ENCODE measurements around the gene CTCF.

The CTCF gene

DNA sequence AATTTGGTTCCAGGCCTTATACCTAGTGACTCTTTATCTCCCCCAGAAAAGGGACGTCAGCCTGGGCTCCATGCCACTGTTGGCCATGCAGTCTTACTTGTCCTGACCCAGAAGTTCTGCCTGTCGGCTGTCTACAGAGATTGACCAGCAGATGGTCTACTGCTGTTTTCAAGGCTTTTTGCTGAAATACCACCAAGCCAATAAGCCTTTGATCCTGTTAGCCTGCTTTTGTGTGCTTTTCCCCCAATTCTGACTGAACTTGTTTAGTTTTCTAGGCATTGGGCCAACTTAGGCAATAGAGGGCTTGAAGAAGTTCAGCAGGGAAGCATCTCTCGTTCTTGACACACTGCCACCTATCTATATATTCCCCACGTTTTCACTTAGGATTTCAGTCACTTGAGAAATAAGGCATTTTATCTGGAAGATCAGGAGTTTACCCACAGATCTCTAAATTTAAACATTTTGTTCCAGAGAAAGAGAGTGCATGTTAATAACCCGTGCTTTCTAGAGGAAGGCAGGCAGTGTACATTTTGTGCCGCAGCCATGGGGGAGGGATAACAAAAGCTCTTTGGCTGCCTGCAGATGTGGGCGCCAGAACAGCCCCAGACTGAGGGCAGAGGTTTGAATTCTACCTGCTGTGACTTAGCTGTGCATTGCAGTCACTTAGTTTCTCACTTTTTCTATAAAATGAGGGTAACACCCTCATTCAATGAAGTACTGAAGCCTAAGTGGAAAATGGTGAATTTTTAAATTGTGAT is 70.3 kb downstream of the CTCF start:
- Histone ChIP-seq H2BK5ac (ENCODE audit: low read length) (no peak overlapping the region), H3K79me2 (ENCODE audit: control insufficient read depth, insufficient read depth, low read length) (no peaks in the 10 kb centered on the region), H4K8ac (ENCODE audit: low read depth, low read length) (no peak overlapping the region), H3K4me1 (ENCODE audit: control insufficient read depth, low read depth, low read length) (no peaks in the 10 kb centered on the region), H3K79me1 (ENCODE audit: low read length) (no peaks in the 10 kb centered on the region), H2AK5ac (ENCODE audit: low read length) (no peak overlapping the region), H3K56ac (ENCODE audit: low read length) (no peak overlapping the region), H2BK15ac (replicated peaks; ENCODE audit: low read depth) (no peak overlapping the region), H3K9ac (ENCODE audit: low read length) (no peak overlapping the region), H4K5ac (ENCODE audit: low read length) (no peak overlapping the region), H3K4me2 (ENCODE audit: low read length) (no peak overlapping the region), H3K23ac (ENCODE audit: low read length) (no peak overlapping the region), H2BK120ac (ENCODE audit: low read depth, low read length) (no peak overlapping the region), H3K27me3 (ENCODE audit: insufficient read depth, low read length, poor library complexity) (no peaks in the 10 kb centered on the region), H3K4ac (ENCODE audit: low read depth, low read length) (no peak overlapping the region), H3K4me3 (ENCODE audit: low read length) (no peak overlapping the region), H3K18ac (ENCODE audit: low read length) (no peak overlapping the region), H3K36me3 (ENCODE audit: control insufficient read depth, insufficient read depth, low read length) (peaks cover 9% of the 10 kb centered on the region), H3K27ac (ENCODE audit: low read depth, low read length) (no peak overlapping the region)
- no peak for DNase-seq
- WGBS (ENCODE audit: extremely low coverage, insufficient coverage, low lambda C conversion rate) = no CpG with 5 or more reads among the region's 7 CpGs

DNA sequence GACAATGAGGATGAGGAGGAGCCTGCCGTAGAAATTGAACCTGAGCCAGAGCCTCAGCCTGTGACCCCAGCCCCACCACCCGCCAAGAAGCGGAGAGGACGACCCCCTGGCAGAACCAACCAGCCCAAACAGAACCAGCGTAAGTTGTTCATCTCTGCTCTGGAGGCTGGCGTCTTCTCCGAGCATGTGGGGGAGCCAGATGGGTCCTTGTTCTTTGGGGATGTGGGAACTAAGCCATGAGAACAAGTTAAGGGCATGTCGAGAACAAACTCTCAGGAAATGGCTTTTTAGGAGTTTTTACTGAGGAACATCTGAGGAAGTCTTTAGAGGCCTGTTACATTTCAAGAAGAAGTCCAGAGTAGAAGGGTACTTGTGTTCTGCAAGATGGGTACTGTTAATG is 74.4 kb downstream of the CTCF start:
- H4K8ac ChIP-seq (ENCODE audit: low read depth, low read length) = no peak overlapping the region
- no peaks in the 10 kb centered on the region for H3K27me3 ChIP-seq (ENCODE audit: insufficient read depth, low read length, poor library complexity)
- no peaks in the 10 kb centered on the region for H3K4me1 ChIP-seq (ENCODE audit: control insufficient read depth, low read depth, low read length)
- no peaks in the 10 kb centered on the region for H3K79me2 ChIP-seq (ENCODE audit: control insufficient read depth, insufficient read depth, low read length)
- no peak overlapping the region for H2BK120ac ChIP-seq (ENCODE audit: low read depth, low read length)
- no peak overlapping the region for H3K4ac ChIP-seq (ENCODE audit: low read depth, low read length)
- H3K36me3 ChIP-seq (ENCODE audit: control insufficient read depth, insufficient read depth, low read length) = peaks cover 6% of the 10 kb centered on the region
- H3K79me1 ChIP-seq (ENCODE audit: low read length) = no peaks in the 10 kb centered on the region
- H3K56ac ChIP-seq (ENCODE audit: low read length) = no peak overlapping the region
- no peak overlapping the region for H3K23ac ChIP-seq (ENCODE audit: low read length)
- H2AK5ac ChIP-seq (ENCODE audit: low read length) = no peak overlapping the region
- WGBS (ENCODE audit: extremely low coverage, insufficient coverage, low lambda C conversion rate) = no CpG with 5 or more reads among the region's 8 CpGs
- H3K4me3 ChIP-seq (ENCODE audit: low read length) = no peak overlapping the region
- H3K9ac ChIP-seq (ENCODE audit: low read length) = no peak overlapping the region
- H2BK5ac ChIP-seq (ENCODE audit: low read length) = no peak overlapping the region
- no peak overlapping the region for H3K27ac ChIP-seq (ENCODE audit: low read depth, low read length)
- DNase-seq = no peak
- no peak overlapping the region for H3K4me2 ChIP-seq (ENCODE audit: low read length)
- H3K18ac ChIP-seq (ENCODE audit: low read length) = no peak overlapping the region
- no peak overlapping the region for H4K5ac ChIP-seq (ENCODE audit: low read length)
- H2BK15ac ChIP-seq (replicated peaks; ENCODE audit: low read depth) = no peak overlapping the region

DNA sequence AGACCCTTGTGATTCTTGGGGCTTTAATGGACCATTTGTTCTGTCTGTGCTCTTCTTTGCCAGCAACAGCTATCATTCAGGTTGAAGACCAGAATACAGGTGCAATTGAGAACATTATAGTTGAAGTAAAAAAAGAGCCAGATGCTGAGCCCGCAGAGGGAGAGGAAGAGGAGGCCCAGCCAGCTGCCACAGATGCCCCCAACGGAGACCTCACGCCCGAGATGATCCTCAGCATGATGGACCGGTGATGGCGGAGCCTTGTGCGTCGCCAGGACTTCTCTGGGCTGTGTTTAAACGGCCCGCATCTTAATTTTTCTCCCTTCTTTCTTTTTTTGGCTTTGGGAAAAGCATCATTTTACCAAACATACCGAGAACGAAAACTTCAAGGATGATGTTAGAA is 75.3 kb downstream of the CTCF start:
- Histone ChIP-seq H3K23ac (ENCODE audit: low read length) (no peak overlapping the region), H3K4me1 (ENCODE audit: control insufficient read depth, low read depth, low read length) (no peaks in the 10 kb centered on the region), H3K27me3 (ENCODE audit: insufficient read depth, low read length, poor library complexity) (no peaks in the 10 kb centered on the region), H3K4me3 (ENCODE audit: low read length) (no peak overlapping the region), H3K36me3 (ENCODE audit: control insufficient read depth, insufficient read depth, low read length) (peaks cover 6% of the 10 kb centered on the region), H3K18ac (ENCODE audit: low read length) (no peak overlapping the region), H3K4me2 (ENCODE audit: low read length) (no peak overlapping the region), H2BK120ac (ENCODE audit: low read depth, low read length) (no peak overlapping the region), H4K8ac (ENCODE audit: low read depth, low read length) (no peak overlapping the region), H2BK15ac (replicated peaks; ENCODE audit: low read depth) (no peak overlapping the region), H3K79me1 (ENCODE audit: low read length) (no peaks in the 10 kb centered on the region), H2AK5ac (ENCODE audit: low read length) (no peak overlapping the region), H3K27ac (ENCODE audit: low read depth, low read length) (no peak overlapping the region), H4K5ac (ENCODE audit: low read length) (no peak overlapping the region), H3K56ac (ENCODE audit: low read length) (no peak overlapping the region), H3K9ac (ENCODE audit: low read length) (no peak overlapping the region), H3K79me2 (ENCODE audit: control insufficient read depth, insufficient read depth, low read length) (no peaks in the 10 kb centered on the region), H2BK5ac (ENCODE audit: low read length) (no peak overlapping the region), H3K4ac (ENCODE audit: low read depth, low read length) (no peak overlapping the region)
- no peak for DNase-seq
- no CpG with 5 or more reads among the region's 12 CpGs for WGBS (ENCODE audit: extremely low coverage, insufficient coverage, low lambda C conversion rate)

DNA sequence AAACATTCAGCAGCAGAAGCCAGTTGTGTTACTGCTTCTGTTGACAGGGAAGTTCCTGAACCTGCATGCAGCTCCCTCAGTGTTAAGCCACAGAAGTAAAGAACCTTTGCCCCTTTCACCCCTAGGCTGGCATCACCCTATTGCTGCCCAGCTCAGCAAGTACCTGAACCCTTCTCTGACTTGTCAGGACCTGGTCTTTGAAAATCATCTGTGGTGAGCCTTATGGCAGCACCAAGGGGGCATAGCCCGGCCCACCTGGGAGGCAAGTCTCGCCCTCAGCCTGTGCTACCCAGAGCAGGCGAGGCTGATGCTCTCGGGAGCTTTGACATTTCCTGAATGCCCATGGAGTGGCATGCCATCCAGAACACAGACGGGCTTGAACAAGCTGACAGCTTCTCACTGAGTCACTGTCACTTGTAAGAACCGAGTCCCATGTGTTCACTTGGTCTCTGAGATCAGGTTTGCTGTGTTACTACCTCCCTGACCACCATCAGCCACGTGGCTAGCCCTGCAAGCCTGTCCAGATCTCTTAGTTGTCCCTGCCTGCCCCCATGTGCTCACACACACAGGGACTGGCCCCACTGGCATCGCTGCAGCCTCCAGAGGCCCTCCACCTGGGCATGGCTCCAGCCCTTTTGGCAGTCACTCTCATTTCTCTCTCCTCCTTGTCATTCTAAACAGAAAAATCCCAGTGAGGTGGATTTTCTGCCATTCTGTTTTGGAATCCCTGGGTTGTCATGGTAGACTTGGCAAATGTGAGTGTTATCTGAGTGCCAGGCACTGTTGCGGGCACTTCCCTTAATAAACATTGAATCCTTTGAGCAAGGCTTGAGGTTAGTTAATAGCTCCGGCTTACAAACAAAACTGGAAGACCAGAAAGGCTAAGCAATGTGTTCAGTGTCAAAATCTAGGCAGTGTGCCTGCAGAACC is 79.7 kb downstream of the CTCF start:
- DNase-seq = no peak
- Histone ChIP-seq H3K4me1 (ENCODE audit: control insufficient read depth, low read depth, low read length) (no peaks in the 10 kb centered on the region), H3K4ac (ENCODE audit: low read depth, low read length) (no peak overlapping the region), H3K36me3 (ENCODE audit: control insufficient read depth, insufficient read depth, low read length) (peaks cover 3% of the 10 kb centered on the region), H3K4me2 (ENCODE audit: low read length) (no peak overlapping the region), H2BK120ac (ENCODE audit: low read depth, low read length) (no peak overlapping the region), H3K56ac (ENCODE audit: low read length) (no peak overlapping the region), H2BK5ac (ENCODE audit: low read length) (no peak overlapping the region), H4K5ac (ENCODE audit: low read length) (no peak overlapping the region), H3K23ac (ENCODE audit: low read length) (no peak overlapping the region), H4K8ac (ENCODE audit: low read depth, low read length) (no peak overlapping the region), H3K79me1 (ENCODE audit: low read length) (no peaks in the 10 kb centered on the region), H3K18ac (ENCODE audit: low read length) (no peak overlapping the region), H3K79me2 (ENCODE audit: control insufficient read depth, insufficient read depth, low read length) (no peaks in the 10 kb centered on the region), H3K9ac (ENCODE audit: low read length) (no peak overlapping the region), H2AK5ac (ENCODE audit: low read length) (no peak overlapping the region), H2BK15ac (replicated peaks; ENCODE audit: low read depth) (no peak overlapping the region), H3K4me3 (ENCODE audit: low read length) (no peak overlapping the region), H3K27ac (ENCODE audit: low read depth, low read length) (no peak overlapping the region), H3K27me3 (ENCODE audit: insufficient read depth, low read length, poor library complexity) (no peaks in the 10 kb centered on the region)
- no CpG with 5 or more reads among the region's 10 CpGs for WGBS (ENCODE audit: extremely low coverage, insufficient coverage, low lambda C conversion rate)

DNA sequence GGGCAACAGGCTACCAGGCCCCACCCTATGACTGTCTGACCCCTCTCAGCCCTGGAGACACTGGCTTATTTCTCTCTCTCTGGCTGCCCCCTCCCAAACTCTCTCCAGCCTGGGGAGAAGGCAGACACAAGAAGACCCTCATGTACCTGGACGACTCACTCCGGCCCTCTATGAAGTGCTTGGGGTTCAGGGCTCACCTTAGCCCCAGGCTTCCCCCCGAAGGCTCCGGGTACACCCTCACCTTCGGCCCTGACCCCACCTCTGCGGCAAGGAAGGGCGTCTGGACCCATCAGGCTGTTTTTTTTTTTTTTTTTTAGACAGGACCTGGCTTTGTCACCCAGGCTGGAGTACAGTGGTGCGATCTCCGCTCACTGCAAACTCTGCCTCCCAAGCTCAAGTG is 81.7 kb downstream of the CTCF start:
- H3K79me2 ChIP-seq (ENCODE audit: control insufficient read depth, insufficient read depth, low read length) = no peaks in the 10 kb centered on the region
- no peak overlapping the region for H2BK120ac ChIP-seq (ENCODE audit: low read depth, low read length)
- no peak overlapping the region for H3K4me3 ChIP-seq (ENCODE audit: low read length)
- no peak overlapping the region for H3K9ac ChIP-seq (ENCODE audit: low read length)
- DNase-seq = no peak
- no peak overlapping the region for H3K4ac ChIP-seq (ENCODE audit: low read depth, low read length)
- H3K4me1 ChIP-seq (ENCODE audit: control insufficient read depth, low read depth, low read length) = no peaks in the 10 kb centered on the region
- H3K56ac ChIP-seq (ENCODE audit: low read length) = no peak overlapping the region
- H2BK5ac ChIP-seq (ENCODE audit: low read length) = no peak overlapping the region
- H3K27me3 ChIP-seq (ENCODE audit: insufficient read depth, low read length, poor library complexity) = no peaks in the 10 kb centered on the region
- H4K5ac ChIP-seq (ENCODE audit: low read length) = no peak overlapping the region
- H3K4me2 ChIP-seq (ENCODE audit: low read length) = no peak overlapping the region
- H3K27ac ChIP-seq (ENCODE audit: low read depth, low read length) = no peak overlapping the region
- H3K23ac ChIP-seq (ENCODE audit: low read length) = no peak overlapping the region
- no peaks in the 10 kb centered on the region for H3K79me1 ChIP-seq (ENCODE audit: low read length)
- no peak overlapping the region for H2BK15ac ChIP-seq (replicated peaks; ENCODE audit: low read depth)
- WGBS (ENCODE audit: extremely low coverage, insufficient coverage, low lambda C conversion rate) = no CpG with 5 or more reads among the region's 9 CpGs
- no peak overlapping the region for H4K8ac ChIP-seq (ENCODE audit: low read depth, low read length)
- no peak overlapping the region for H3K18ac ChIP-seq (ENCODE audit: low read length)
- peaks cover under 1% of the 10 kb centered on the region for H3K36me3 ChIP-seq (ENCODE audit: control insufficient read depth, insufficient read depth, low read length)
- no peak overlapping the region for H2AK5ac ChIP-seq (ENCODE audit: low read length)

All from mesendoderm (in vitro differentiated cells).